CD4-positive, alpha-beta T cell (primary cell): ENCODE measurements around the gene SIL1. TPM values are rescaled to one million over a fixed set of nuclear protein-coding genes. Genes with fewer than 3 reads are reported as not detected.

Experiments used
- ATAC-seq: fragments of 200-7000 bp; cut with Tn5 transposase; one replicate; pipeline ENCODE4 v1.10.0; 2022; ENCODE audit warnings: mild to moderate bottlenecking; ENCODE audit not compliant: poor library complexity
- CTCF ChIA-PET: fragments of 350-600 bp; sonication (Branson Sonifier 250); formaldehyde crosslinking; loops from one replicate; lab custom pipeline; 2021; ENCODE audit warnings: antibody characterized with exemption, inconsistent platforms; lab: Charles Lee
- POLR2A ChIA-PET: fragments of 350-600 bp; sonication (Branson Sonifier 250); formaldehyde crosslinking; loops from one replicate; lab custom pipeline; 2021; ENCODE audit warnings: antibody characterized with exemption, inconsistent platforms; lab: Charles Lee
- DNase-seq, 14 experiments: peaks; one replicate each; pipeline ENCODE4 v3.0.0-alpha.2; 2013 to 2020; ENCODE audit warnings: mixed read lengths in 2 of 14
- H3K27ac ChIP-seq, 2 donors: one replicate each; pipeline versions ENCODE4 v1.5.1 to v1.7.0; 2013; ENCODE audit warnings: low read length in 2 of 2, low read depth in 1 of 2, mild to moderate bottlenecking in 1 of 2
- H3K27me3 ChIP-seq, 2 experiments: 1 replicate in 1 of 2; 2 replicates in 1 of 2; pipeline versions ENCODE4 v1.6.1 to v1.7.0; 2013; ENCODE audit warnings: low read length in 2 of 2, control low read depth in 1 of 2, mild to moderate bottlenecking in 1 of 2, moderate library complexity in 1 of 2; ENCODE audit not compliant: insufficient read depth in 2 of 2, control insufficient read depth in 1 of 2
- H3K36me3 ChIP-seq: one replicate; pipeline ENCODE4 v1.6.1; 2013; ENCODE audit warnings: low read length, control low read depth; ENCODE audit not compliant: insufficient read depth
- H3K4me1 ChIP-seq: one replicate; pipeline ENCODE4 v1.6.1; 2013; ENCODE audit warnings: low read length, control low read depth; ENCODE audit not compliant: insufficient read depth
- H3K4me3 ChIP-seq: one replicate; pipeline ENCODE4 v1.5.1; 2013; ENCODE audit warnings: mild to moderate bottlenecking, low read length, moderate library complexity
- H3K9me3 ChIP-seq, 2 experiments: 1 replicate in 1 of 2; 2 replicates in 1 of 2; pipeline versions ENCODE4 v1.6.1 to v1.7.0; 2013; ENCODE audit warnings: low read length in 2 of 2, mild to moderate bottlenecking in 2 of 2, control low read depth in 1 of 2, moderate library complexity in 1 of 2; ENCODE audit not compliant: control insufficient read depth in 1 of 2, insufficient read depth in 1 of 2
- H3K27ac Mint-ChIP-seq: one replicate; pipeline ENCODE4 v1.8.0; 2020; ENCODE audit warnings: mixed read lengths
- H3K27me3 Mint-ChIP-seq: one replicate; pipeline ENCODE4 v1.8.0; 2021; ENCODE audit warnings: mixed read lengths
- H3K36me3 Mint-ChIP-seq: one replicate; pipeline ENCODE4 v1.8.0; 2021; ENCODE audit warnings: low read depth, mixed read lengths
- H3K4me1 Mint-ChIP-seq: one replicate; pipeline ENCODE4 v1.8.0; 2021; ENCODE audit warnings: low read depth, mixed read lengths
- H3K4me3 Mint-ChIP-seq: one replicate; pipeline ENCODE4 v1.8.0; 2020; ENCODE audit warnings: mild to moderate bottlenecking, mixed read lengths
- H3K9me3 Mint-ChIP-seq: one replicate; pipeline ENCODE4 v1.8.0; 2020; ENCODE audit warnings: mixed read lengths
- CTCF ChIP-seq: fragments of 200-600 bp; IDR thresholded peaks from one replicate; pipeline ENCODE4 v1.8.0; 2022; ENCODE audit warnings: antibody characterized with exemption, mild to moderate bottlenecking
- intact Hi-C, 2 experiments: fragments of 100-400 bp; cut with DNase I in 1 of 2; cut with micrococcal nuclease in 1 of 2; formaldehyde crosslinking; loops; one replicate each; pipeline versions ENCODE4 v1.15.1 to v1.9.0; 2023 to 2025; cut with DNase I, micrococcal nuclease
- total RNA-seq, 174 experiments: library from RNA in 2 of 174; stranded (reverse) in 2 of 174; gene quantifications; one replicate each; pipeline ENCODE4 v1.2.3 and lab custom pipeline; 2021 to 2026

SIL1 gene
- total RNA-seq, 2 experiments from 2014 or later, result 5.6 to 9.2 TPM

GRCh38 chr5:139212486-139212885 lies 14.3 kb upstream of the SIL1 start:
- Mint-ChIP-seq H3K27ac (no peak overlapping the region), H3K27me3 (no peaks in the 10 kb centered on the region), H3K4me1 (no peaks in the 10 kb centered on the region), H3K9me3 (peaks cover 2% of the 10 kb centered on the region), H3K4me3 (no peak overlapping the region), H3K36me3 (no peaks in the 10 kb centered on the region)
- no peak for DNase-seq
- H3K9me3 ChIP-seq, result no peaks in the 10 kb centered on the region
- no peak for ATAC-seq
- no peak overlapping the region for H3K4me3 ChIP-seq
- POLR2A ChIA-PET, result no interaction called here
- no peak overlapping the region for H3K27ac ChIP-seq
- CTCF ChIA-PET, result no interaction called here
- intact Hi-C loops, result no loop called here
- TF ChIP-seq CTCF, result no peak
- no peaks in the 10 kb centered on the region for H3K27me3 ChIP-seq
- H3K36me3 ChIP-seq, result no peaks in the 10 kb centered on the region
- no peaks in the 10 kb centered on the region for H3K4me1 ChIP-seq

DNA sequence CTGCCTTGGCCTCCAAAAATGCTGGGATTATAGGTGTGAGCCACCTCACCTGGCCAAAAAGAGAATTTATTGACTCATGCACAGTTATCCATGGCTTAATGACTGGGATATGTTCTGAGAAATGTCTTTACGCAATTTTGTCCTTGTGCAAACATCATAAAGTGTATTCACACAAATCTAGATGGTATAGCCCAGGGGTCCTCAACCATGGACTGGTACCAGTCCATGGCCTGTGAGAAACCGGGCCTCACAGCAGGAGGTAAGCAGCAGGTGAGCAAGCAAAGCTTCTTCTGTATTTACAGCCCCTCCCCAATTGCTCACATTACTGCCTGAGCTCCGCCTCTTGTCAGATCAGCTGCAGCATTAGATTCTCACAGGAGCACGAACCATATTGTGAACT lies 12.4 kb upstream of the SIL1 start:
- ATAC-seq (no peak), DNase-seq (no peak)
- Histone ChIP-seq H3K27ac (no peak overlapping the region), H3K36me3 (no peaks in the 10 kb centered on the region), H3K27me3 (no peaks in the 10 kb centered on the region), H3K4me1 (no peaks in the 10 kb centered on the region), H3K9me3 (no peaks in the 10 kb centered on the region), H3K4me3 (no peak overlapping the region)
- Mint-ChIP-seq H3K27me3 (no peaks in the 10 kb centered on the region), H3K4me3 (no peak overlapping the region), H3K9me3 (no peaks in the 10 kb centered on the region), H3K4me1 (no peaks in the 10 kb centered on the region), H3K27ac (no peak overlapping the region), H3K36me3 (no peaks in the 10 kb centered on the region)
- no peak for TF ChIP-seq CTCF
- CTCF ChIA-PET, result no interaction called here
- POLR2A ChIA-PET, result no interaction called here
- intact Hi-C loops, result no loop called here

DNA sequence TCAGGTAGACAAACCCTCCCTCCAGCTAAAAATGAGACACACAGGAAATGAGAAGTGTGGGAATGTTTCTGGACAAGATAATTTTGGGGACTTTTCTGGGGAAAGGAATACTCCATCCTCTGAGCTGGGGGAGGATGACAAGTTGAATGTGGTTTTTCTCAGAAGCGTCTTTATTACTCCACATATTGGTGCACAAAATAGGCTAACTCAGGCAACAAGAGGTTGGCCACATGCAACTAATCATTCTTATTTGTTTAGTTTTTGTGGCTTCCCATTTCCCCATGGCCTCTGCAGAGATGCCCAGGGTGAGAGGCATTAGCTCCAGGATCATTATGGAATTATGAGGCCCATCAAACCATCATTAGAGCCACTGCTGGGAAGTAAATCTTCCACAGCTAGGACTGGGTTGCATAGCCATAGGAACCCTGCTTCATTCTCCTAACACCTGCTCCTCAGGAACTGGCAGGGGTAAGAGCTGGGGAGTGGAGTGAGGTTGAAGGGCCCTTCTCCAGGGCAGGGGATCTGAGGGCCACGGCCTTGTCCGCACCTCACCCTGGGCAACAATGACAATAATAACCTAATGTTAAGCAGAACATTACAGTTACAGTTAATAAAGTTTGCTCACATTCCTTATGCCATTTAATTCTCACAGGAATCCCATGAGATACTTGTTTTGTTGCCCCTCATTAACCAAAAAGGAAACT lies 9.3 kb upstream of the SIL1 start:
- intact Hi-C loops, result no loop called here
- H3K4me1 Mint-ChIP-seq, result no peaks in the 10 kb centered on the region
- POLR2A ChIA-PET, result no interaction called here

More for the DNA sequence above, 9.3 kb upstream of the SIL1 start:
- H3K27me3 Mint-ChIP-seq, result no peaks in the 10 kb centered on the region
- Histone ChIP-seq H3K4me1 (no peaks in the 10 kb centered on the region), H3K27me3 (no peaks in the 10 kb centered on the region), H3K4me3 (no peak overlapping the region), H3K36me3 (no peaks in the 10 kb centered on the region), H3K27ac (no peak overlapping the region), H3K9me3 (no peaks in the 10 kb centered on the region)
- no peaks in the 10 kb centered on the region for H3K9me3 Mint-ChIP-seq
- no peak overlapping the region for H3K27ac Mint-ChIP-seq
- ATAC-seq (no peak), DNase-seq (no peak)
- H3K4me3 Mint-ChIP-seq, result no peak overlapping the region
- no peak for TF ChIP-seq CTCF
- no peaks in the 10 kb centered on the region for H3K36me3 Mint-ChIP-seq
- CTCF ChIA-PET, result no interaction called here
